ENCODE results near the gene SLIT3.

- no peak for TF ChIP-seq CTCF (IDR thresholded peaks at IDR 0.05)
- TF ChIP-seq POLR2AphosphoS5 (IDR thresholded peaks at IDR 0.05): no peak
- no peak for TF ChIP-seq POLR2A (IDR thresholded peaks at IDR 0.05)
- no peak for TF ChIP-seq EP300 (IDR thresholded peaks at IDR 0.05)
Observed at GRCh38 chr5:169157064-169157463, 143.9 kb downstream of the SLIT3 start.

Data from suprapubic skin (tissue), 4 donors.